NT2/D1 (cell line): ENCODE results near the gene RGS11.

ENCODE experiments used
- SUZ12 ChIP-seq: IDR thresholded peaks from 2 replicates; pipeline ENCODE4 v1.6.1; 2011; ENCODE audit not compliant: insufficient read length, insufficient read depth; ENCODE audit errors: extremely low read depth
- YY1 ChIP-seq: IDR thresholded peaks from 2 replicates; pipeline ENCODE4 v1.6.1; 2011; ENCODE audit not compliant: insufficient read length, insufficient read depth
- ZNF274 ChIP-seq: IDR thresholded peaks from 2 replicates; pipeline ENCODE4 v1.6.1; 2011; ENCODE audit warnings: mild to moderate bottlenecking, low read depth, low read length

DNA sequence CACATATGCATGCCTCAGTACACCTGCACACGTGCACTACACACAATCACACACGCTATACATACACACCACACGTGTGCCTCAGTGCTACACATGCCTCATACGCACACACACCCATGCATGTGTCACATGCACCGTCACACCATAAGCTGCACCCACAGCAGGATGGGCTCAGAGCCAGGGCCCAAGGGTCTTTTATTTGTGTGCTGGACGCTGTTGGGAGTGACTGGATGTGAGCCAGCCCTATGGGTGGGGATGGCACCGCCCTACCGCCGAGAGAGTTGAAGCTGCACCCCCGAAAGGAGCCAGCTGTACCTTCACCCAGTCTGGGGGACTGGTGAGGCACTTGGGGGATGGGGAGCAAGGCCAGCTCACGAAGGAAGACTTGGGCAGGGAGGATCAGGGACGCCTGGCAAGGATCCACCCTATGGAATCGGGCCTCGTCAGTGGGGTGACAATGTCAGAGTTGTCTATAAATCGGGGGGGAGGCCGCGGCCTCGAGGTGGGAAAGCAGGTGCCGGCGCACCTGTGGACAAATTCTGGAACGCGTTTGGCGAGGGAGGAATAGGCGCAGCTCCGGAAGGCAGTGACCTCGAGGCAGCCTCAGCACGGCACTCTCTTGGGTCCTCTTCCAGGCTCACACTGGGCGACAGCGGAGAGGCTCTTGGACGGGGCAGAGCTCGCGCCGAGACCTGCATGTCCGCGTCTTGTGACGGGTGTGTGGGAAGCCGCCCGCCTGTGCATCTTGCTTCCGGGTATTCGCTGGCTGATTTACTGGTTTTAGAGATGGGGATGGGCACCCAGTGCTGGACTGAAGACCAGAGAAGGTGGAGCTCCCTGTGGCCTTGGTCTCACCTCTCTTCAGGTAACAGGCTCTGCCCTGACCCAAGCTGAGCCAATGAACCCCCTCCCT lies 7.3 kb downstream of the RGS11 start:
- TF ChIP-seq ZNF274 = no peak
- no peak for TF ChIP-seq YY1
- TF ChIP-seq SUZ12 = no peak
